SK-N-SH (cell line): ENCODE data around the gene PLEKHM2. TPM values are rescaled to one million over a fixed set of nuclear protein-coding genes. Genes with fewer than 3 reads are reported as not detected.
A peak's percentile ranks its signal among the peaks of the same experiment; 100 is the strongest.

ENCODE experiments used
- CTCF ChIA-PET: fragments of 300-600, 350-600 bp; formaldehyde crosslinking; extraction: SDS; loops from one replicate; lab custom pipeline; 2021; lab: Yijun Ruan, JAX
- POLR2A ChIA-PET: fragments of 350-600 bp; sonication (Branson Sonifier 250); formaldehyde crosslinking; extraction: SDS; loops from one replicate; lab custom pipeline; 2020; ENCODE audit warnings: antibody characterized with exemption, inconsistent platforms; lab: Yijun Ruan, JAX
- DNase-seq: peaks from one replicate; pipeline ENCODE4 v3.0.0; 2012
- H2AFZ ChIP-seq: fragments of 200-600 bp; sonication (generic); 2 replicates; pipeline ENCODE4 v1.8.1; 2016; ENCODE audit warnings: antibody characterized with exemption, mild to moderate bottlenecking, low read depth
- H3F3A ChIP-seq: fragments of 200-600 bp; sonication (generic); replicated peaks from 2 replicates; pipeline ENCODE3; 2016; ENCODE audit warnings: antibody characterized with exemption, mild to moderate bottlenecking; ENCODE audit not compliant: insufficient read depth
- H3K27ac ChIP-seq, 2 experiments: fragments of 200-500 bp in 1 of 2; fragments of 200-600 bp in 1 of 2; sonication (Bioruptor generic) in 1 of 2; sonication (generic), shearing (Covaris generic) in 1 of 2; 2 replicates each; pipeline versions ENCODE4 v1.5.1 to v1.6.1; 2014 to 2016; ENCODE audit warnings: low read depth in 2 of 2, inconsistent platforms in 1 of 2, low read length in 1 of 2, mild to moderate bottlenecking in 1 of 2, mixed read lengths in 1 of 2
- H3K27me3 ChIP-seq: fragments of 200-600 bp; sonication (generic), shearing (Covaris generic); 2 replicates; pipeline ENCODE4 v1.6.1; 2016; ENCODE audit warnings: mixed run types; ENCODE audit not compliant: insufficient read depth
- H3K36me3 ChIP-seq, 2 experiments: fragments of 200-500 bp in 1 of 2; fragments of 200-600 bp in 1 of 2; sonication (Bioruptor generic) in 1 of 2; sonication (generic) in 1 of 2; replicated peaks in 1 of 2; 2 replicates each; pipeline versions ENCODE3 to v1.5.1; 2014 to 2016; ENCODE audit warnings: low read length in 1 of 2, mild to moderate bottlenecking in 1 of 2; ENCODE audit not compliant: insufficient read depth in 2 of 2, control insufficient read depth in 1 of 2
- H3K4me1 ChIP-seq, 2 experiments: fragments of 200-500 bp in 1 of 2; fragments of 200-600 bp in 1 of 2; sonication (Bioruptor generic) in 1 of 2; sonication (generic), shearing (Covaris generic) in 1 of 2; 2 replicates each; pipeline versions ENCODE4 v1.5.1 to v1.6.1; 2014 to 2016; ENCODE audit warnings: low read depth in 1 of 2, low read length in 1 of 2, mixed run types in 1 of 2; ENCODE audit not compliant: insufficient read depth in 2 of 2, control insufficient read depth in 1 of 2
- H3K4me2 ChIP-seq: fragments of 200-600 bp; sonication (generic), shearing (Covaris generic); 2 replicates; pipeline ENCODE4 v1.6.1; 2017; ENCODE audit warnings: mixed run types
- H3K4me3 ChIP-seq, 2 experiments: fragments of 200-500 bp in 1 of 2; fragments of 200-600 bp in 1 of 2; sonication (Bioruptor generic) in 1 of 2; sonication (generic), shearing (Covaris generic) in 1 of 2; 2 replicates each; pipeline versions ENCODE4 v1.5.1 to v1.8.1; 2014 to 2016; ENCODE audit warnings: low read depth in 2 of 2, inconsistent platforms in 1 of 2, low read length in 1 of 2, mild to moderate bottlenecking in 1 of 2, mixed read lengths in 1 of 2, moderate library complexity in 1 of 2
- H3K79me2 ChIP-seq: fragments of 200-600 bp; sonication (generic); 2 replicates; pipeline ENCODE4 v1.8.1; 2017; ENCODE audit warnings: mild to moderate bottlenecking; ENCODE audit not compliant: insufficient read depth
- H3K9ac ChIP-seq: fragments of 200-600 bp; sonication (generic); 2 replicates; pipeline ENCODE4 v1.6.1; 2017; ENCODE audit warnings: mixed run types
- H3K9me2 ChIP-seq: fragments of 200-600 bp; sonication (generic); 2 replicates; pipeline ENCODE4 v1.6.1; 2017; ENCODE audit warnings: mixed run types
- H3K9me3 ChIP-seq: fragments of 200-600 bp; sonication (generic); 2 replicates; pipeline ENCODE4 v1.6.1; 2017; ENCODE audit warnings: mixed run types, mild to moderate bottlenecking, moderate library complexity
- H4K20me1 ChIP-seq: fragments of 200-600 bp; sonication (generic); 2 replicates; pipeline ENCODE4 v1.6.1; 2017; ENCODE audit warnings: mild to moderate bottlenecking, mixed run types; ENCODE audit not compliant: insufficient read depth
- CHD2 ChIP-seq: fragments of 150-350 bp; IDR thresholded peaks from 2 replicates; pipeline ENCODE4 v1.6.1; 2018; ENCODE audit warnings: low read length; ENCODE audit not compliant: partially characterized antibody
- EP300 ChIP-seq, 2 experiments: IDR thresholded peaks; 2 replicates each; pipeline versions ENCODE4 v1.4.0 to v1.6.1; 2012; ENCODE audit warnings: borderline replicate concordance in 1 of 2, low read depth in 1 of 2, low read length in 1 of 2
- FOSL2 ChIP-seq: IDR thresholded peaks from 2 replicates; pipeline ENCODE4 v1.4.0; 2012; ENCODE audit warnings: low read depth, mild to moderate bottlenecking, moderate library complexity, borderline replicate concordance
- FOXM1 ChIP-seq: IDR thresholded peaks from 2 replicates; pipeline ENCODE4 v1.4.0; 2012; ENCODE audit warnings: low read depth, mild to moderate bottlenecking
- GATA2 ChIP-seq: sonication (generic); formaldehyde crosslinking; IDR thresholded peaks from 2 replicates; pipeline ENCODE4 v1.5.0; 2020; ENCODE audit warnings: mild to moderate bottlenecking, missing genetic modification reagents
- IRF3 ChIP-seq: fragments of 150-350 bp; IDR thresholded peaks from 2 replicates; pipeline ENCODE4 v1.6.1; 2016; ENCODE audit warnings: mild to moderate bottlenecking, low read depth, low read length
- MAX ChIP-seq: IDR thresholded peaks from 2 replicates; pipeline ENCODE4 v1.4.0; 2012; ENCODE audit warnings: low read depth
- MEF2A ChIP-seq: IDR thresholded peaks from 2 replicates; pipeline ENCODE4 v1.4.0; 2012; ENCODE audit warnings: low read depth, borderline replicate concordance
- NFIC ChIP-seq: IDR thresholded peaks from 2 replicates; pipeline ENCODE4 v1.4.0; 2012; ENCODE audit warnings: borderline replicate concordance
- NRF1 ChIP-seq: IDR thresholded peaks from 2 replicates; pipeline ENCODE4 v1.6.1; 2012; ENCODE audit warnings: low read depth, mild to moderate bottlenecking, low read length
- RAD21 ChIP-seq: IDR thresholded peaks from 2 replicates; pipeline ENCODE4 v1.6.1; 2012; ENCODE audit warnings: mild to moderate bottlenecking, low read length
- RCOR1 ChIP-seq: fragments of 150-350 bp; IDR thresholded peaks from 2 replicates; pipeline ENCODE4 v1.6.1; 2017; ENCODE audit warnings: antibody characterized with exemption, low read length
- REST ChIP-seq: IDR thresholded peaks from 2 replicates; pipeline ENCODE4 v1.6.1; 2012; ENCODE audit warnings: mild to moderate bottlenecking, low read depth, low read length, moderate library complexity
- TCF12 ChIP-seq: IDR thresholded peaks from 2 replicates; pipeline ENCODE4 v1.4.0; 2012
- TEAD4 ChIP-seq: IDR thresholded peaks from 2 replicates; pipeline ENCODE4 v1.4.0; 2012; ENCODE audit warnings: mild to moderate bottlenecking, borderline replicate concordance; ENCODE audit not compliant: insufficient read depth
- USF2 ChIP-seq: fragments of 150-350 bp; IDR thresholded peaks from 2 replicates; pipeline ENCODE4 v1.6.1; 2017; ENCODE audit warnings: antibody characterized with exemption, low read length, low read depth, borderline replicate concordance
- WGBS: methylation state at CpG from one replicate; pipeline ENCODE4 v1.1.6; 2017; ENCODE audit warnings: low lambda C conversion rate; 5-methylcytosine and 5-hydroxymethylcytosine counted together
- polyA plus RNA-seq, 3 experiments: library from polyadenylated mRNA; depleted of rRNA; stranded (reverse); fragments of >200 nt; gene quantifications; 2 replicates each; pipeline ENCODE4 v1.2.3, GENCODE V29; 2012
- TF ChIP-seq, protein P1 (sequence below): IDR thresholded peaks from 2 replicates; pipeline ENCODE4 v1.4.0; 2012; ENCODE audit warnings: low read depth, borderline replicate concordance
- TF ChIP-seq, protein P2 (sequence below): IDR thresholded peaks from 2 replicates; pipeline ENCODE4 v1.4.0; 2012; ENCODE audit warnings: low read depth, borderline replicate concordance

PLEKHM2 gene
- polyA plus RNA-seq, 1 of the 3 experiments (the other 2 are of a cell fraction), result 38.9 TPM

- Histone ChIP-seq H3K9ac (peak overlapping the region; percentile 93), H3K9me2 (no peaks in the 10 kb centered on the region), H3K4me1 (peaks cover 0 to 16% of the 10 kb centered on the region in 2 experiments; a peak in 2 of 4 replicates)
- POLR2A ChIA-PET, result interaction anchor here (0.8 kb wide), 1 partner anchor 67 kb away, joined by 3 read pairs; no protein-coding TSS in a partner anchor
- TF ChIP-seq GATA2 (CRISPR knock-in tag) (no peak), REST (no peak), EP300 (IDR thresholded peaks at IDR 0.05; ENCODE audit: borderline replicate concordance in 1 of 2, low read depth in 1 of 2, low read length in 1 of 2) (no peak), RAD21 (no peak), USF2 (no peak), IRF3 (no peak), RCOR1 (no peak), CHD2 (no peak), FOSL2 (no peak), NFIC (no peak), TEAD4 (no peak), NRF1 (no peak), MAX (no peak), FOXM1 (no peak), MEF2A (no peak), TCF12 (no peak)
- TF ChIP-seq, protein P1, sequence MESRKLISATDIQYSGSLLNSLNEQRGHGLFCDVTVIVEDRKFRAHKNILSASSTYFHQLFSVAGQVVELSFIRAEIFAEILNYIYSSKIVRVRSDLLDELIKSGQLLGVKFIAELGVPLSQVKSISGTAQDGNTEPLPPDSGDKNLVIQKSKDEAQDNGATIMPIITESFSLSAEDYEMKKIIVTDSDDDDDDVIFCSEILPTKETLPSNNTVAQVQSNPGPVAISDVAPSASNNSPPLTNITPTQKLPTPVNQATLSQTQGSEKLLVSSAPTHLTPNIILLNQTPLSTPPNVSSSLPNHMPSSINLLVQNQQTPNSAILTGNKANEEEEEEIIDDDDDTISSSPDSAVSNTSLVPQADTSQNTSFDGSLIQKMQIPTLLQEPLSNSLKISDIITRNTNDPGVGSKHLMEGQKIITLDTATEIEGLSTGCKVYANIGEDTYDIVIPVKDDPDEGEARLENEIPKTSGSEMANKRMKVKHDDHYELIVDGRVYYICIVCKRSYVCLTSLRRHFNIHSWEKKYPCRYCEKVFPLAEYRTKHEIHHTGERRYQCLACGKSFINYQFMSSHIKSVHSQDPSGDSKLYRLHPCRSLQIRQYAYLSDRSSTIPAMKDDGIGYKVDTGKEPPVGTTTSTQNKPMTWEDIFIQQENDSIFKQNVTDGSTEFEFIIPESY, result no peak
- TF ChIP-seq, protein P2, sequence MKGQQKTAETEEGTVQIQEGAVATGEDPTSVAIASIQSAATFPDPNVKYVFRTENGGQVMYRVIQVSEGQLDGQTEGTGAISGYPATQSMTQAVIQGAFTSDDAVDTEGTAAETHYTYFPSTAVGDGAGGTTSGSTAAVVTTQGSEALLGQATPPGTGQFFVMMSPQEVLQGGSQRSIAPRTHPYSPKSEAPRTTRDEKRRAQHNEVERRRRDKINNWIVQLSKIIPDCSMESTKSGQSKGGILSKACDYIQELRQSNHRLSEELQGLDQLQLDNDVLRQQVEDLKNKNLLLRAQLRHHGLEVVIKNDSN, result no peak
- TF ChIP-seq, all 33 proteins: peak for 0
- DNase-seq, result peak; percentile 87
- Histone ChIP-seq H3K79me2 (peaks cover 53% of the 10 kb centered on the region), H3K9me3 (no peaks in the 10 kb centered on the region), H3K36me3 (no peaks in the 10 kb centered on the region), H4K20me1 (peaks cover 8% of the 10 kb centered on the region), H3F3A (peaks cover 14% of the 10 kb centered on the region), H3K4me2 (peak overlapping the region; percentile 96), H3K4me3 (peak overlapping the region; percentile 74 to 84), H3K27ac (peak overlapping the region; percentile 59 to 81), H3K27me3 (no peaks in the 10 kb centered on the region), H2AFZ (0 out of 2 replicates have a peak overlapping the region, but pooled peaks have one; percentile 59)
- WGBS, result 0% methylated on average over 12 of the region's 72 CpGs
- CTCF ChIA-PET, result interaction anchor here (0.6 to 1.3 kb wide), 2 partner anchors 24 to 47 kb away, joined by 3 read pairs; no protein-coding TSS in a partner anchor
Observed at GRCh38 chr1:15684468-15685291, 560 bp downstream of the PLEKHM2 start.
